RWPE2 (cell line): ENCODE measurements around the gene CCDC73.

Experiments used
- ATAC-seq: fragments of 200-7000 bp; cut with Tn5 transposase; 3 replicates; pipeline ENCODE4 v1.9.1; 2021; ENCODE audit warnings: low read depth
- DNase-seq: peaks from one replicate; pipeline ENCODE4 v3.0.0-alpha.2; 2020; ENCODE audit warnings: low spot score
- H3K27ac ChIP-seq: fragments of 450-650 bp; 2 replicates; pipeline ENCODE4 v1.5.1; 2017; ENCODE audit warnings: mild to moderate bottlenecking; ENCODE audit not compliant: poor library complexity, severe bottlenecking
- H3K27me3 ChIP-seq: fragments of 250-450 bp; sonication (Bioruptor Pico); 2 replicates; pipeline ENCODE4 v1.5.1; 2021; ENCODE audit warnings: mild to moderate bottlenecking, moderate library complexity; ENCODE audit not compliant: insufficient read depth, poor library complexity, severe bottlenecking
- H3K36me3 ChIP-seq: fragments of 250-450 bp; sonication (Bioruptor Pico); 2 replicates; pipeline ENCODE4 v1.5.1; 2020; ENCODE audit warnings: low read depth, mild to moderate bottlenecking, moderate library complexity
- H3K4me1 ChIP-seq: fragments of 250-450 bp; sonication (Bioruptor Pico); 2 replicates; pipeline ENCODE4 v1.5.1; 2021; ENCODE audit warnings: mild to moderate bottlenecking, moderate library complexity; ENCODE audit not compliant: insufficient read depth, poor library complexity, severe bottlenecking
- H3K4me3 ChIP-seq: fragments of 250-450 bp; sonication (Bioruptor Pico); 2 replicates; pipeline ENCODE4 v1.5.1; 2021; ENCODE audit warnings: mild to moderate bottlenecking, moderate library complexity; ENCODE audit not compliant: severe bottlenecking
- H3K9me3 ChIP-seq: fragments of 250-450 bp; sonication (Bioruptor Pico); 2 replicates; pipeline ENCODE4 v1.5.1; 2021; ENCODE audit warnings: mild to moderate bottlenecking, moderate library complexity; ENCODE audit not compliant: severe bottlenecking
- TF ChIP-seq, protein P1 (sequence below): fragments of 450-650 bp; IDR thresholded peaks from one replicate; pipeline ENCODE4 v1.5.1; 2017; ENCODE audit warnings: mild to moderate bottlenecking, moderate library complexity; ENCODE audit not compliant: poor library complexity, severe bottlenecking

CCDC73 gene

DNA sequence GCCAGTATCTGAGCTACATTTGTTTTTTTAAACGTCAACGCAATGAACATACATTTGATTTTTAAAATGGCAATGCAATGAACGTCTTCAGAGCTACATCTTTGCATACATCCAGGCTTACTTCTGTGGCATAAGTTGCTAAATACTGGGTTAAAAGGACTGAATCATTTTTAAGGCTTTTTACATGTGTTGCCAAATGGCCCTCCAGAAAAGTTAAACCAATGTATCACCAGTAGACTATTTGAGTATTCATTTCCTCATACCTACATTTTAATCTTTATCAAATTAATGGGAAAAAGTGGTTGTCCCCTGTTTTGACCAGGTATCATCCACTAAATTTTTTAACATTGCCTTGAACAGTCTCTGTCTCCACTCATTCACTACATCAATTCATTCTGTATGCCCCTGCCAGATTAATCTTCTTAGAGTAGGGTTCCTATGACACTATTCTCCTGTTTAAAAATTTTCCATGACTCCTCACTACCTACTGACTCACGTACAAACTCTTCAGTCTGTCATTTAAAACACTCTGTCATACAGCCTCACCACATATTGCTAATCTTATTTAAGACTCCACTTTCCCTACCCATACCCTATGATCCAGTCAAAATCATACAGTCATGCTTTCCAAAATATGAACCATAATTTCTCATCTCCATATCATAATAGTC is 22.9 kb upstream of the CCDC73 start:
- Histone ChIP-seq H3K9me3 (no peaks in the 10 kb centered on the region), H3K27ac (no peak overlapping the region), H3K4me3 (no peak overlapping the region), H3K36me3 (no peaks in the 10 kb centered on the region), H3K27me3 (no peaks in the 10 kb centered on the region), H3K4me1 (peaks cover 22% of the 10 kb centered on the region)
- TF ChIP-seq, protein P1, sequence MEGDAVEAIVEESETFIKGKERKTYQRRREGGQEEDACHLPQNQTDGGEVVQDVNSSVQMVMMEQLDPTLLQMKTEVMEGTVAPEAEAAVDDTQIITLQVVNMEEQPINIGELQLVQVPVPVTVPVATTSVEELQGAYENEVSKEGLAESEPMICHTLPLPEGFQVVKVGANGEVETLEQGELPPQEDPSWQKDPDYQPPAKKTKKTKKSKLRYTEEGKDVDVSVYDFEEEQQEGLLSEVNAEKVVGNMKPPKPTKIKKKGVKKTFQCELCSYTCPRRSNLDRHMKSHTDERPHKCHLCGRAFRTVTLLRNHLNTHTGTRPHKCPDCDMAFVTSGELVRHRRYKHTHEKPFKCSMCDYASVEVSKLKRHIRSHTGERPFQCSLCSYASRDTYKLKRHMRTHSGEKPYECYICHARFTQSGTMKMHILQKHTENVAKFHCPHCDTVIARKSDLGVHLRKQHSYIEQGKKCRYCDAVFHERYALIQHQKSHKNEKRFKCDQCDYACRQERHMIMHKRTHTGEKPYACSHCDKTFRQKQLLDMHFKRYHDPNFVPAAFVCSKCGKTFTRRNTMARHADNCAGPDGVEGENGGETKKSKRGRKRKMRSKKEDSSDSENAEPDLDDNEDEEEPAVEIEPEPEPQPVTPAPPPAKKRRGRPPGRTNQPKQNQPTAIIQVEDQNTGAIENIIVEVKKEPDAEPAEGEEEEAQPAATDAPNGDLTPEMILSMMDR = no peak
- ATAC-seq (peak; percentile 52; the same call in 2 of the 3 replicates), DNase-seq (no peak)

DNA sequence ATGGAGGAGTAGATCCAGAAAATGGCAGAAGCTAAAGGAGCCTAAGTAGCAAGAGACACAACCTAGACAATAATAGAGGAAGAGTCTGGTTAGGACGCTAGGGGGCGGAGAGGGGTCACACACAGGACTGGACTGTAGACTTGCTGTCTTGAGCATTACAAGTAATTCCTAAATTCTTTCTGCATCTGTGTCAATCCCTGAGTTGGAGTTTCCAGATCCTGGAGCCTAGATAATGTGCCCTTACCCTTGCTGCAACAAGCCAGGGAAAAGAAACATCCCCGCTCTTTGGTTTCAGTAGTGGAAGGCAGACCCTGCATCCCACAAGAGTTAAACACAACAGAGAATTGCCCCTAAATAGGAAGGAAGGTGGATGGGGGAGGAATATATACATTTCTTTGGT is 14.9 kb upstream of the CCDC73 start:
- DNase-seq (peak; percentile 61), ATAC-seq (peak; percentile 100)
- Histone ChIP-seq H3K9me3 (no peaks in the 10 kb centered on the region), H3K4me3 (no peak overlapping the region), H3K27me3 (no peaks in the 10 kb centered on the region), H3K36me3 (no peaks in the 10 kb centered on the region), H3K27ac (no peak overlapping the region), H3K4me1 (no peaks in the 10 kb centered on the region)
- TF ChIP-seq, protein P1 = peak; percentile 91

DNA sequence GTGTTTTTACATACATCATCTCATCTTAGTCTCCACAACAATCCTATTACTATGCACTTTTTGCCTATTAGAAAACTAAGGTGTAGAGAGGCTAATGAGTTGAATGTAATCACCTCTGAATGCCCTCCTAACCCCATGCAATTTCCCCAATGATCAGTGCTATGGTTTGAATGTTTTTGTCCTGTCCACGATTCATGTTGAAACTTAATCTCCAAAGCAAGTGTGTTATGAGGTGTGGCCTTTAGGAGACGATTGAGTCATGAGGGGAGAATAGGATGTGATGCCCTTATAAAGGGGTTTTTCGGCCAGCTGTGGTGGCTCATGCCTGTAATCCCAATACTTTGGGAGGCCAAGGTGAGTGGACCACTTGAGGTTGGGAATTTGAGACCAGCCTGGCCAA is 2.0 kb upstream of the CCDC73 start:
- no peak overlapping the region for H3K27ac ChIP-seq
- H3K27me3 ChIP-seq = no peaks in the 10 kb centered on the region
- TF ChIP-seq, protein P1 = no peak
- no peaks in the 10 kb centered on the region for H3K9me3 ChIP-seq
- no peak for ATAC-seq
- H3K4me1 ChIP-seq = no peaks in the 10 kb centered on the region
- H3K4me3 ChIP-seq = no peak overlapping the region
- no peaks in the 10 kb centered on the region for H3K36me3 ChIP-seq
- no peak for DNase-seq

DNA sequence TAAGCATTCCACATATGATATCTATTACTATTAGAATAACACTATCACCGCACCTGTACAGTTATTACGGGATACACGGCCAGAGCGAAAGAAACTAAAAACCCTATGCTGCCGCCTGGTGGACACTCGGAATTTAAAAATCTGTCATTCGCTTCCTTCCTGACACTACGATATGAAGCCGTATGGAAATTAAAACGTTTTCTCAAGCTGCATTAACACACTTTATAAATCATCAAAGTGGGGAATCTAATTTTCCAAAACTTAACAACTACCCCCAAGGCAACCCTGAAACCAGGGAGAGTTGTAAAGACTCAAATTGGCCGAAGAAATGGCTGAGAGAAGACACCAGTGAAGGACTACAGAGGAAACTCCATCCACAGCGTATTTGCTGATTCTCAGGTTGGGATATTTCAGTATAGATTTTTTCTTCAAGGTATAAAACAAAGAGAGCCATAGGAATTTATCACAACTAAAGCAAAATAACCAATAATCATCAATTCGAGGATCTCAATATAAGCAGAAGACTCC is 1.4 kb downstream of the CCDC73 start:
- ATAC-seq (peak; percentile 77), DNase-seq (no peak)
- Histone ChIP-seq H3K4me1 (no peaks in the 10 kb centered on the region), H3K27me3 (no peaks in the 10 kb centered on the region), H3K27ac (no peak overlapping the region), H3K9me3 (no peaks in the 10 kb centered on the region), H3K36me3 (no peaks in the 10 kb centered on the region), H3K4me3 (no peak overlapping the region)
- TF ChIP-seq, protein P1 = peak; percentile 92
